Measurements from ENCODE around the gene AKAP13.
A peak's percentile ranks its signal among the peaks of the same experiment; 100 is the strongest.

The AKAP13 gene

DNA sequence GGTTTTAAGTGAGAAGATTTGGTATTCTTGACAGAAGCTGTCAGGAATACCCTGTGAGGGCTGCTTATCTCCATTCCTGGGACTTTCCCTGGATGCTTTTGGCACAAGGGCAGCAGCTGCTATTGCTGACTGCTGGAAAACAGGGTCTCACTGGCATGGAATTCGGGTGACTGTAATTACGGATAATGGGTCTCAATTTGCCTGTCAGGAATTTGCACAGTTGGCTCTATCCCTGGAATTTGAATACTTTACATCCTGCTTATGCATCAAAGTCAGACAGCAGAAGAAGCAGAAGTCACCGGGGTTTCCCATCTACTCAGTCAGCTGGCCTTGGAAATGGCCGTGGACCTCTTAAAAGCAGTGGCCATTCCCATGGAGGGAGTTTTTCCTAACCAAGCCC lies 25.9 kb upstream of the AKAP13 start:
- ChIA-PET CTCF (interaction anchor here (0.6 to 2.1 kb wide), 4 partner anchors 8 to 65 kb away, joined by 3 to 7 read pairs (median 4); no protein-coding TSS in a partner anchor), POLR2A (interaction anchor here (1.2 kb wide), 1 partner anchor 26 kb away, joined by 3 read pairs; the partner anchor contains the start of gene AKAP13)
- Histone ChIP-seq H3K36me3 (ENCODE audit: control insufficient read depth in 2 of 2, insufficient read depth in 1 of 2, low read length in 2 of 2) (no peaks in the 10 kb centered on the region), H3K27ac (ENCODE audit: extremely low read depth, low read depth, low read length) (no peak overlapping the region), H3K9me3 (ENCODE audit: control insufficient read depth, insufficient read depth, low read depth, low read length) (no peaks in the 10 kb centered on the region), H3K4me1 (ENCODE audit: control insufficient read depth, insufficient read depth, low read length) (no peaks in the 10 kb centered on the region), H3K4me3 (ENCODE audit: low read depth, low read length) (no peak overlapping the region)
- TF ChIP-seq ATF2 (tag by site-specific recombination; IDR thresholded peaks at IDR 0.05; ENCODE audit: low read depth) (no peak), PRDM1 (tag by site-specific recombination; IDR thresholded peaks at IDR 0.05) (peak; percentile 31; the same call in 1 of the 2 replicates)

DNA sequence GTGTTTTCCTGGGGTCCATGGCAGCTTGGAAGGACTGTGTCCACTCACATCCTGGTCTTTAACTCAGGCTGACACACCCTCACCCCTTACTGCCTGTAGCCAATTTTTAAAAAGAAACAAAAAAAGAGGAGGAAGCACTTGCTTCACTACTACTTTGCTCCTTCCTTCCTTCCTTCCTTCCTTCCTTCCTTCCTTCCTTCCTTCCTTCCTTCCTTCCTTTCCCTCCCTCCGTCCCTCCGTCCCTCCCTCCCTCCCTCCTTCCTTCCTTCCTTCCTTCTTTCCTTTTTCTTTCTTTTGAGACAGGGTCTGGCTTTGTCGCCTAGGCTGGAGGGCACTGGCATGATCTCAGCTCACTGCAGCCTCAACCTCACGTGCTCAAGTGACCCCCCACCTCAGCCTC lies 25.5 kb upstream of the AKAP13 start:
- ChIA-PET CTCF (interaction anchor here (0.6 to 2.1 kb wide), 5 partner anchors 8 to 65 kb away, joined by 3 to 8 read pairs (median 4); no protein-coding TSS in a partner anchor), POLR2A (no interaction called here)
- no peaks in the 10 kb centered on the region for H3K4me1 ChIP-seq (ENCODE audit: control insufficient read depth, insufficient read depth, low read length)
- H3K27ac ChIP-seq (ENCODE audit: extremely low read depth, low read depth, low read length) = no peak overlapping the region
- H3K36me3 ChIP-seq (ENCODE audit: control insufficient read depth in 2 of 2, insufficient read depth in 1 of 2, low read length in 2 of 2) = no peaks in the 10 kb centered on the region
- H3K4me3 ChIP-seq (ENCODE audit: low read depth, low read length) = no peak overlapping the region
- no peak for TF ChIP-seq HOXC10 (CRISPR knock-in tag; IDR thresholded peaks at IDR 0.05)
- TF ChIP-seq ZNF366 (tag by site-specific recombination; conservative IDR thresholded peaks at IDR 0.05) = peak; percentile 88
- no peak for TF ChIP-seq ZBTB20 (tag by site-specific recombination; IDR thresholded peaks at IDR 0.05)
- no peak for TF ChIP-seq ZNF449 (tag by site-specific recombination; IDR thresholded peaks at IDR 0.05)
- no peak for TF ChIP-seq ZNF112 (tag by site-specific recombination; IDR thresholded peaks at IDR 0.05)
- H3K9me3 ChIP-seq (ENCODE audit: control insufficient read depth, insufficient read depth, low read depth, low read length) = no peaks in the 10 kb centered on the region

DNA sequence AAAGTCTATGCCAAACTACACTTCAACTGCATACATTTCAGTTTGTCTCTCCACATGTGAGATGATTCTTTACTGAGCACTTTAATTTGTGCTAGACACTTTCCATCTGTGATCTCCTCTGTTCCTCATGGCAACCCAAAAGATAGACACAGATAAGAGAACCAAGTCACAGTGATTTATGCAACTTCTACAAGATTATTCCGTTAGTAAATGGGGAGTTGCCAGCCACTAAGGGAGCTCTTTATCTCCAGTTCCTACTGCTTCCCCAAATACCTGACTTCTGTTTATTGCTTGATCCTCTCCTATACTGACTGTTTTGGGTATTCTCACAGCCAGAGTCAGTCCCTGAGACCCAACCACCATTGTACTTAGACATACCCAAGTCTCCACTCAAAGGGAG lies 24.1 kb upstream of the AKAP13 start:
- Histone ChIP-seq H3K9me3 (ENCODE audit: control insufficient read depth, insufficient read depth, low read depth, low read length) (no peaks in the 10 kb centered on the region), H3K27ac (ENCODE audit: extremely low read depth, low read depth, low read length) (no peak overlapping the region), H3K4me1 (ENCODE audit: control insufficient read depth, insufficient read depth, low read length) (no peaks in the 10 kb centered on the region), H3K36me3 (ENCODE audit: control insufficient read depth in 2 of 2, insufficient read depth in 1 of 2, low read length in 2 of 2) (no peaks in the 10 kb centered on the region), H3K4me3 (ENCODE audit: low read depth, low read length) (no peak overlapping the region)
- CTCF ChIA-PET = interaction anchor here (0.8 to 2.1 kb wide), 6 partner anchors 13 to 188 kb away, joined by 3 to 8 read pairs (median 4); no protein-coding TSS in a partner anchor
- no peak for TF ChIP-seq ZNF610 (tag by site-specific recombination; IDR thresholded peaks at IDR 0.05; ENCODE audit: borderline replicate concordance)
- TF ChIP-seq, protein P1, sequence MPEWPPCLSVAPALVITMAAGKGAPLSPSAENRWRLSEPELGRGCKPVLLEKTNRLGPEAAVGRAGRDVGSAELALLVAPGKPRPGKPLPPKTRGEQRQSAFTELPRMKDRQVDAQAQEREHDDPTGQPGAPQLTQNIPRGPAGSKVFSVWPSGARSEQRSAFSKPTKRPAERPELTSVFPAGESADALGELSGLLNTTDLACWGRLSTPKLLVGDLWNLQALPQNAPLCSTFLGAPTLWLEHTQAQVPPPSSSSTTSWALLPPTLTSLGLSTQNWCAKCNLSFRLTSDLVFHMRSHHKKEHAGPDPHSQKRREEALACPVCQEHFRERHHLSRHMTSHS (tag by site-specific recombination; IDR thresholded peaks at IDR 0.05) = no peak
- TF ChIP-seq OSR2 (tag by site-specific recombination; IDR thresholded peaks at IDR 0.05) = 0 out of 2 replicates have a peak, but pooled peaks have one; percentile 30
- POLR2A ChIA-PET = interaction anchor here (1.3 kb wide), 1 partner anchor 24 kb away, joined by 4 read pairs; the partner anchor contains the start of gene AKAP13

GRCh38 chr15:85361323-85361722 lies 19.1 kb upstream of the AKAP13 start:
- CTCF ChIA-PET = interaction anchor here (0.6 to 3.3 kb wide), 3 partner anchors 15 to 70 kb away, joined by 3 to 11 read pairs (median 8); no protein-coding TSS in a partner anchor
- no peaks in the 10 kb centered on the region for H3K9me3 ChIP-seq (ENCODE audit: control insufficient read depth, insufficient read depth, low read depth, low read length)
- H3K4me1 ChIP-seq (ENCODE audit: control insufficient read depth, insufficient read depth, low read length) = no peaks in the 10 kb centered on the region; the same call in 1 of the 2 replicates
- TF ChIP-seq ZNF433 (tag by site-specific recombination; IDR thresholded peaks at IDR 0.05; ENCODE audit: low read depth) = no peak
- TF ChIP-seq ZSCAN16 (tag by site-specific recombination; IDR thresholded peaks at IDR 0.05) = no peak
- TF ChIP-seq ZNF777 (tag by site-specific recombination; IDR thresholded peaks at IDR 0.05; ENCODE audit: borderline replicate concordance) = no peak
- TF ChIP-seq HOXD13 (CRISPR knock-in tag; IDR thresholded peaks at IDR 0.05; ENCODE audit: borderline replicate concordance) = no peak
- no peak for TF ChIP-seq YY1 (tag by site-specific recombination; IDR thresholded peaks at IDR 0.05)
- TF ChIP-seq ZNF18 (tag by site-specific recombination; IDR thresholded peaks at IDR 0.05) = no peak
- no peak for TF ChIP-seq ZFP69B (tag by site-specific recombination; IDR thresholded peaks at IDR 0.05)
- no peak for TF ChIP-seq ZNF2 (tag by site-specific recombination; IDR thresholded peaks at IDR 0.05)
- no peak for TF ChIP-seq ZNF211 (tag by site-specific recombination; IDR thresholded peaks at IDR 0.05; ENCODE audit: low read depth)
- TF ChIP-seq ZNF624 (tag by site-specific recombination; IDR thresholded peaks at IDR 0.05) = no peak
- no peak overlapping the region for H3K27ac ChIP-seq (ENCODE audit: extremely low read depth, low read depth, low read length)
- no peak overlapping the region for H3K4me3 ChIP-seq (ENCODE audit: low read depth, low read length)
- no peaks in the 10 kb centered on the region for H3K36me3 ChIP-seq (ENCODE audit: control insufficient read depth in 2 of 2, insufficient read depth in 1 of 2, low read length in 2 of 2)
- POLR2A ChIA-PET = interaction anchor here (2.7 kb wide), 1 partner anchor 19 kb away, joined by 9 read pairs; the partner anchor contains the start of gene AKAP13

Data from HEK293 (cell line).